Measurements from ENCODE around the gene GDF11.

The GDF11 gene

DNA sequence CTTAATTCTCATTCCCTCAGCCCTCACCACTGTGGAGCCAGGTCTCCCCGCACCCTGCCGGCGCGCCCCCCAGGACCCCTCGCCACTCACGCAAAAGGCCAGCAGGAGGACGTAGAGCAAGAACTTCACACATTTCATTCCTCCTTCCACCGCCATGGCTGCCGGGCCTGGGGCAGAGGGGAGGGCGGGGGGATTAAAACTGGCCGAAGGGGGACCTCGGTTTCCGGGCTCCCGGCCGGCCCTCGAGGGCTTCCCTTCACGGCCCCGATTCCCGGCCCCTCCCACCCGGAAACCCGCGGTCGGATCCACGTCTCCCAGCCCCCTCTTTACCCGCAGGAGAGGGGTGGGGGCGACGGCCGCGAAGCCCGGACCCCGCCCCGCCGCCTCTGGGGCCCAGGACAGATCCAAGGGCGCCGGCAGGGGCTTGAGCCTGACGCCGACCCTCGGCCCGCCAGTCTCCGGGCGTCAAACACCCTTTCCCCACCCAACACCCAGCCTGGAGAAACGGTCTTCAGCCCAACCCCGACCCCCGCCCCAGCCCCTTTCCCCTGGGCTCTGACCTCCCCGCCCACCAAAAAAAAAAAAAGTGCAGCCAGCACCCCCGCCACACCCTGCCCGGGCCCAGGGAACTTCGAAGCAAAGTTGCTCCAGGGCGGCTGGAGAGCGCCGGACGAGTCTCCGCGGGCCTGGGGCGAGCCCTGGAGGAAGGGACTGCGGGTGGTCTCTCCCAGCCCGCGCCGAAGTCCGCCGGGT lies 14.6 kb upstream of the GDF11 start:
- peak overlapping the region; percentile 74 for H3K4me3 ChIP-seq (ENCODE audit: low read length)
- DNase-seq (ENCODE audit: low read depth), result peak; percentile 44
- TF ChIP-seq, protein P1, sequence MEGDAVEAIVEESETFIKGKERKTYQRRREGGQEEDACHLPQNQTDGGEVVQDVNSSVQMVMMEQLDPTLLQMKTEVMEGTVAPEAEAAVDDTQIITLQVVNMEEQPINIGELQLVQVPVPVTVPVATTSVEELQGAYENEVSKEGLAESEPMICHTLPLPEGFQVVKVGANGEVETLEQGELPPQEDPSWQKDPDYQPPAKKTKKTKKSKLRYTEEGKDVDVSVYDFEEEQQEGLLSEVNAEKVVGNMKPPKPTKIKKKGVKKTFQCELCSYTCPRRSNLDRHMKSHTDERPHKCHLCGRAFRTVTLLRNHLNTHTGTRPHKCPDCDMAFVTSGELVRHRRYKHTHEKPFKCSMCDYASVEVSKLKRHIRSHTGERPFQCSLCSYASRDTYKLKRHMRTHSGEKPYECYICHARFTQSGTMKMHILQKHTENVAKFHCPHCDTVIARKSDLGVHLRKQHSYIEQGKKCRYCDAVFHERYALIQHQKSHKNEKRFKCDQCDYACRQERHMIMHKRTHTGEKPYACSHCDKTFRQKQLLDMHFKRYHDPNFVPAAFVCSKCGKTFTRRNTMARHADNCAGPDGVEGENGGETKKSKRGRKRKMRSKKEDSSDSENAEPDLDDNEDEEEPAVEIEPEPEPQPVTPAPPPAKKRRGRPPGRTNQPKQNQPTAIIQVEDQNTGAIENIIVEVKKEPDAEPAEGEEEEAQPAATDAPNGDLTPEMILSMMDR (IDR thresholded peaks at IDR 0.05; ENCODE audit: insufficient read depth, low read depth, low read length, missing control alignments), result no peak

DNA sequence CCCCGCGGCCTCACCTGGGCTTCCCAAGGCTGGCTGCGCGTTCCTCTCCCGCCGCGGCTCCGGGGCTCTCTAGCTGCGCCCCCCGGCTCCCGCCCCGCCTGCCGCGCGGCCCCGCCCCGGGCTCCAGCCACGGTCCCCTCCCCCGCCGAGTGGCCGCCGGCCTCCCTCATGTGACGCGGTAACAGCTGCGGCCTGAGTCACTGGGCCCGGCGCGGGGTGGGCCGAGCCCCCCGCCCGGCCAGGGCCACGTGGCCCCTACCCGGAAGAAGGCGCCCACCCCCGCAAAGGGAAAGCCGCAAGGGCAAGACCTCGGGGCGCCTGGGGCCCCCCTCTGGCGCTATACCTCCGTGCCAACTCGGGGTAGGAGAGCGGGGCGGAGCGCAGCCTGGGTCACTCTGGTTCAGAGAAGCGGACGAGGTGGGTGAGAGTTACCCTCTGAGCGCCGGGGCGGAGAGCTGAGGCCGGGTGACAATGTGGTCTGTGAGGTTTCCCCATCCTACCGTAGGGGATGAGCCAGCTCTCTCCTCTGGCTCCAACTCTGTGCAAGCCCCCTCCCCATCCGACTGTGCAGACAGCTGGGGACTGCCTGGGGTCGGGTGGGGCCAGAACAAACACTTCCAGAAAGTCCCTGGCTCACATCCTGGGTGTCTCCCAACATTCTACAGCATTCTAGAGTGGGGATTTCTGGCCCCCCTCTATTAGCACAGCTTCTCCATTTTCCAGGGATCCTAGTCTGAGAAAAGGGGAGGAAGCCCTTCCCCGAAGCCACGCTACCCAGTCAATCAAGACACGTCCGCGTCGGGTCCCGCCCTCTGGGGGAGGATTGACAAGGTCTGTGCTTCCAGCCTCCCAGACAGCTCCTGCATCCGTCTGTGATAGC lies 13.7 kb upstream of the GDF11 start, which contains the start of gene CD63:
Gene CD63, minus strand, starts transcription at position 71 of the 880 bp plus-strand sequence. CDS start 668 bp downstream, outside the sequence.
- TF ChIP-seq, protein P1 (IDR thresholded peaks at IDR 0.05; ENCODE audit: insufficient read depth, low read depth, low read length, missing control alignments), result no peak
- peak; percentile 95 for DNase-seq (ENCODE audit: low read depth)
- peak within 1 kb of the TSS; percentile 74 for H3K4me3 ChIP-seq (ENCODE audit: low read length)

DNA sequence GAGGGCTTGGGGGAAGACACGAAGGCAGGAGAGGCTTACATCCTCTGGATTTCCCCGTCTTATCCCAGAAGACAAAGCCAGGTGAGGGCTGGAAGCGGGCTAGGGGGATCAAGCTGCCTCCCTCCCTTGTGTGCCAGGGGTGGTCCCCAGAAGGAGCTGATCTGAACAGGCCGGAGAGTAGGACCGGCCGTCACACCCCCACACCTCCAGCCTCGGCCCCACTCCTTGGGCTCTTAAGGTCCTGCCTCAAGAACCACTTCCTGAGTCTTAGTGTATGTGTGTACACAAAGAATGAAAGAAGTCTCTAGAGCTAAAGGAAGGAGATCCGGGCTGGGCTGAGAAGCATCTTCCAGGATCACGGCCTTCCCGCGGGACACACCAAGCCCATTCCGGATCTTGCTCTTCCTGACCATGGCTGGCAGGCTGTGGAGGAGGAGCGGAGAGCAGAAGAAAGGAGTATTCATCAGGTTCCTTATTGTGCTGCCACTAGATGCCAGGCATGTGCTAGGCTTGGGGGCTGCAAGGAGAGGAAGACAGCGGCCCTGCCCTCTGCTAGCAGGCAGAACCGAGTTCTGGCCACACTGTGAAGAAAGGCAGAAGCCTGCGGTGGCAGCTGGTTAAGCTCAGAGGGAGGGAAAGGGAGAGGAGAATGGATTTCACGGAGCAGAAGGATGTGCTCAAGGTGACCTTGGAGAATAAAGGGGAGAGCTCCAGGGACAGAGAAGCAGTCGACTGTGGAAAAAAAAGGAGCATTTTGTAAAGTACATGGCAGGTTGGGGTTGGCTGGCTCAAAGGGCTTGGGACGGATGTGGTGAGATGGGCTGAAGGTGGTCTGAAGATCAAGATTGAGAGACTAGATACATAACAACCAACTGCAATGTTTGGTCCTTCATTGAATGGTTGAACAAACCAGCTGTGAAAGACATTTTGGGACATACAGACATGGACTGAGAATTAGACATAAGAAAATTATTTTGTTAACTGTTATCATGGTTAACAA lies 12.8 kb upstream of the GDF11 start:
- H3K4me3 ChIP-seq (ENCODE audit: low read length), result peak overlapping the region; percentile 74
- TF ChIP-seq, protein P1 (IDR thresholded peaks at IDR 0.05; ENCODE audit: insufficient read depth, low read depth, low read length, missing control alignments), result no peak
- peak; percentile 53 for DNase-seq (ENCODE audit: low read depth)

DNA sequence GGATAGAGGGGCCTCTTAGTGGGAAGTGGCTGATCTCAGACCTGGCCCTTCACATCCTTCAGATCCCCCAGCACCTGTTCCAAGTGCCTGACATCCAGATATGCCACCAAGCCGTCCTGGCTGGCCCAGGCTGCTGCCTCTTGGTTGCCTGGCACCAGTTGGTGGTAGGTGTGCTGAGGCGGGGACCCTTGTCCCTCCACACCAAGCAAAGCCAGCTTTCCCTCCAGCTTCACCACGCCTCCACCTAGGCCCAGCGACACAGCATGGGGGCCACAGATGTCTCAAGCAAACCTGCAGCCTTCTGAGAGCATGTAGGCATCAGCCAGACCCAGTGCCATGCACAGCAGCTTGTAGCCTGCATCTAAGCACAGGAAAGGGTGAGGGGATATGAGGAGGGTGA lies 10.6 kb upstream of the GDF11 start:
- no peak overlapping the region for H3K4me3 ChIP-seq (ENCODE audit: low read length)
- TF ChIP-seq, protein P1 (IDR thresholded peaks at IDR 0.05; ENCODE audit: insufficient read depth, low read depth, low read length, missing control alignments), result no peak
- no peak for DNase-seq (ENCODE audit: low read depth)

DNA sequence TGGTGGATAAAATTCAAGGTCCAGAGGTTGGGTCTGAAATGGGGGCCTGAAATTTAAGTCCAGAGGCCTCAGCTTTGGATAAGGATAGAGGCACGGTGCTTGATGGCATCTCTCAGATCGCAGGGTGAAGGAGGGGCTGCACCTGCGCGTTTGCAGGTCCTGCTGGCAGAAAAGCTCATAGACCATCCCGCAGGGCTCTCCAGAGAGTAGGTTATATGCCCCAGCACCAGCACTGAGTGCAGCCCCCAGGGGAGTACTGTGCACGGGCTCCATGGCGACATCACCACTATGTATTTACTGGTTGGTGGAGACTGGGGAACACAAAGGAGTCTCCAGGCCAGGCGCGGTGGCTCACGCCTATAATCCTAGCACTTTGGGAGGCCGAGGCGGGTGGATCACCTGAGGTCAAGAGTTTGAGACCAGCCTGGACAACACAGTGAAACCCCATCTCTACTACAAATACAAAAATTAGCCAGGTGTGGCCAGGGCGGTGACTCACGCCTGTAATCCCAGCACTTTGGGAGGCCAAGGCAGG lies 9.8 kb upstream of the GDF11 start:
- no peak overlapping the region for H3K4me3 ChIP-seq (ENCODE audit: low read length)

More for the DNA sequence above, 9.8 kb upstream of the GDF11 start:
- DNase-seq (ENCODE audit: low read depth), result no peak
- TF ChIP-seq, protein P1 (IDR thresholded peaks at IDR 0.05; ENCODE audit: insufficient read depth, low read depth, low read length, missing control alignments), result no peak
